Osteocyte (in vitro differentiated cells): Measurements from ENCODE around the gene HOXB4. TPM values are rescaled to one million over a fixed set of nuclear protein-coding genes. Genes with fewer than 3 reads are reported as not detected.

Source experiments
- DNase-seq: peaks from one replicate; pipeline ENCODE4 v3.0.0; 2021; ENCODE audit warnings: mixed read lengths; ENCODE audit not compliant: unreplicated experiment; ENCODE audit errors: extremely low spot score
- H3K27ac Mint-ChIP-seq: one replicate; pipeline ENCODE4 v1.8.0; 2021; ENCODE audit warnings: mild to moderate bottlenecking, mixed read lengths; ENCODE audit not compliant: unreplicated experiment
- H3K27me3 Mint-ChIP-seq: one replicate; pipeline ENCODE4 v1.8.0; 2021; ENCODE audit warnings: mixed read lengths; ENCODE audit not compliant: unreplicated experiment
- H3K36me3 Mint-ChIP-seq: one replicate; pipeline ENCODE4 v1.8.0; 2021; ENCODE audit warnings: mixed read lengths; ENCODE audit not compliant: unreplicated experiment
- H3K4me1 Mint-ChIP-seq: one replicate; pipeline ENCODE4 v1.8.0; 2021; ENCODE audit warnings: mixed read lengths; ENCODE audit not compliant: unreplicated experiment
- H3K4me3 Mint-ChIP-seq: one replicate; pipeline ENCODE4 v1.8.0; 2021; ENCODE audit warnings: mild to moderate bottlenecking, moderate library complexity, mixed read lengths; ENCODE audit not compliant: unreplicated experiment
- H3K9me3 Mint-ChIP-seq: one replicate; pipeline ENCODE4 v1.8.0; 2021; ENCODE audit warnings: mixed read lengths; ENCODE audit not compliant: unreplicated experiment
- total RNA-seq: library from RNA; stranded (reverse); gene quantifications from 2 replicates; pipeline ENCODE4 v1.2.1, GENCODE V29; 2021
- TF ChIP-seq, protein P1 (sequence below): fragments of 200-600 bp; sonication (generic); IDR thresholded peaks from 2 replicates; pipeline ENCODE4 v1.5.0; 2021; ENCODE audit warnings: antibody characterized with exemption, mild to moderate bottlenecking, moderate library complexity

Gene HOXB4
- total RNA-seq, 1 donor from 2014 or later = not detected

DNA sequence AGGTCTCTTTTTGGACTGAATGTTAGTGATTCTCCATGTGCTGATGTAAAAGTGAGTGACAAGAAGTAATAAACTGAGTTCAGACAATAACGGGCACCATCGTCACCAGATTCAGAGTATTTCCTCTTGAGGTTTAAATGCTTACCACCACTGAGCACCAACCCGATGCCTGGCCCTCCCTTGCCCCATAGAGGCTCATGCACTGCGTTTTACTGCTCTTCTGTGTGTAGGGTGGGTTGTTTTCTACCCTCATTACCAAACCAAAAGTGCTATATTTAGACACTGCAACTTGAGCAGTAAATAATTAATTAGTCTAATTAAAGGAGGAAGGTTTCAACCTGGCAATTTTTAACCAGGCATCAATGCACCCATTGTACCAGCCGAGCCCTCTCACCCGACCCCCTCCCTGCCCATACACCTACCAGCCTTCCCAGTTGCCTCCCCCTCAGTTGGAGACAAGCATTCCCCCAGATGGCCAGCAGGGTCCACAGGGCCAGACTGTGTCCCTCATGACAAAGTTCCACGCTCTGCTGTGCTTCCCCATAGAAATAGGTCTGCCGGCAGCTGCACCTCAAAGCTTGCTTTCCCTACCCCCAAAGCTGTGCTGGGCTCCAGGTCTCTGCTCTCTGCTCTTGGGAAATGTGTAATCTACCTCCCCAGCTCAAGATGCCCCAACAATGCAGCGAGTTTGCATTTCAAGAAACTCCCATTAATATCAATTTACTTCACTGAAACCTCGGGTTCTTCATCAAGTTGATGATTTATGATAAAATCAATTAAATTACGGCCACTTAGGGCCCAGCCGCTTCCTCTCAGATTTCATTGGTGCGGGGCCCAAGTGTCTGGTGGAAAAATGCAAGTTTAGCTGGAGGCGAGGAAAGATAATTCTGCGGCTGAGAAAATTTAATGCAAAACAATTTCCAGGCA, 16.0 kb downstream of the HOXB4 start:
- no peak for DNase-seq
- Mint-ChIP-seq H3K4me1 (no peaks in the 10 kb centered on the region), H3K4me3 (no peak overlapping the region), H3K27ac (no peak overlapping the region), H3K9me3 (no peaks in the 10 kb centered on the region), H3K36me3 (no peaks in the 10 kb centered on the region), H3K27me3 (peaks cover 65% of the 10 kb centered on the region)
- TF ChIP-seq, protein P1, sequence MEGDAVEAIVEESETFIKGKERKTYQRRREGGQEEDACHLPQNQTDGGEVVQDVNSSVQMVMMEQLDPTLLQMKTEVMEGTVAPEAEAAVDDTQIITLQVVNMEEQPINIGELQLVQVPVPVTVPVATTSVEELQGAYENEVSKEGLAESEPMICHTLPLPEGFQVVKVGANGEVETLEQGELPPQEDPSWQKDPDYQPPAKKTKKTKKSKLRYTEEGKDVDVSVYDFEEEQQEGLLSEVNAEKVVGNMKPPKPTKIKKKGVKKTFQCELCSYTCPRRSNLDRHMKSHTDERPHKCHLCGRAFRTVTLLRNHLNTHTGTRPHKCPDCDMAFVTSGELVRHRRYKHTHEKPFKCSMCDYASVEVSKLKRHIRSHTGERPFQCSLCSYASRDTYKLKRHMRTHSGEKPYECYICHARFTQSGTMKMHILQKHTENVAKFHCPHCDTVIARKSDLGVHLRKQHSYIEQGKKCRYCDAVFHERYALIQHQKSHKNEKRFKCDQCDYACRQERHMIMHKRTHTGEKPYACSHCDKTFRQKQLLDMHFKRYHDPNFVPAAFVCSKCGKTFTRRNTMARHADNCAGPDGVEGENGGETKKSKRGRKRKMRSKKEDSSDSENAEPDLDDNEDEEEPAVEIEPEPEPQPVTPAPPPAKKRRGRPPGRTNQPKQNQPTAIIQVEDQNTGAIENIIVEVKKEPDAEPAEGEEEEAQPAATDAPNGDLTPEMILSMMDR = no peak

DNA sequence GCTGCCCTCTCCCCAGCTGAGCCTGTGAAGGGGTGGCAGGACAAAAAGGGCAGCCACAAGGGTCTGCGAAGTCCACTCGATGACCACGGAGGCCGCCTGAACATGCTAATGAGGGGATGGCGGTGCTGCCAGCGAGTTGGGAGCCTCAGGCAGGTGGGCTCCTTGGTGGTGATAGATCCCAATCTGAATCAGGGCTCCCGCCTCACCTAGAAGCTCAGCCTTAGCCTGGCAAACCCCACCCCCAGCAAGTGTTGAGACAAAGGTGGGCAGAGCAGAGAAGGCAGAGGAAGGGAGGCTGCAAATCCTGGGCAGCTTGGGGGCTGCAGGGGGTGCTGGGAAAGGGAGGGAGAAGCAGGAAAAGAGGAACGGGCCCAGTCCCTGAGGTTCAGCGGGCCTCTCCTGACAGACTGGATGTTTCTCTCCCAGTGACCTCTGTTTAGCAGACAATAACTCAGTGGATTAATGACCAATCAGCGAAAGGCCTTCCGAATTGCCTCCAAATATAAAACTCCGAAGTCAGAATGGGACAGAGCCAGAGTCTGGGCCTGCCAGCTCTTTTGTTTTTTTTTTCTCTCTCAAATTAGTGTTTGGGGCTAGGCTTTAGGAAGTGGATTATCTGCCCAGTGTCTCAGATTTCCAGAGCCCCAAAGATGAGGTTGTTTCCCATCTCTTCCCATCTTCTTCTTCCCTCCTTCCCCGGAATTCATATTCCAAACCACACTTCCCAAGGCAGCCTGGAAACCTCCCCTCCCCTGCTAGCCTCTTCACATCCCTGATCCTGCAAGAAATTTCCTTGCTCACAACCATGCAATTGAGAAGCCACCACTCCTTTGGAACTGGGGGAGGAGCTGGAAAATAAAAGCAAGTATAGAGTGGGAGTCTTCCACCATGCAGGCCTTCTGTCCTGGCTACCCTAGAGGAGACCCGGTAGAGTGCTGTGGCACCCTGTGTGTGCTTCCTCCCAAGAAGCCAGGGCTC, 18.0 kb downstream of the HOXB4 start:
- Mint-ChIP-seq H3K4me1 (no peaks in the 10 kb centered on the region), H3K27ac (no peak overlapping the region), H3K4me3 (no peak overlapping the region), H3K9me3 (no peaks in the 10 kb centered on the region), H3K27me3 (peaks cover 83% of the 10 kb centered on the region), H3K36me3 (no peaks in the 10 kb centered on the region)
- no peak for DNase-seq
- TF ChIP-seq, protein P1 = no peak

DNA sequence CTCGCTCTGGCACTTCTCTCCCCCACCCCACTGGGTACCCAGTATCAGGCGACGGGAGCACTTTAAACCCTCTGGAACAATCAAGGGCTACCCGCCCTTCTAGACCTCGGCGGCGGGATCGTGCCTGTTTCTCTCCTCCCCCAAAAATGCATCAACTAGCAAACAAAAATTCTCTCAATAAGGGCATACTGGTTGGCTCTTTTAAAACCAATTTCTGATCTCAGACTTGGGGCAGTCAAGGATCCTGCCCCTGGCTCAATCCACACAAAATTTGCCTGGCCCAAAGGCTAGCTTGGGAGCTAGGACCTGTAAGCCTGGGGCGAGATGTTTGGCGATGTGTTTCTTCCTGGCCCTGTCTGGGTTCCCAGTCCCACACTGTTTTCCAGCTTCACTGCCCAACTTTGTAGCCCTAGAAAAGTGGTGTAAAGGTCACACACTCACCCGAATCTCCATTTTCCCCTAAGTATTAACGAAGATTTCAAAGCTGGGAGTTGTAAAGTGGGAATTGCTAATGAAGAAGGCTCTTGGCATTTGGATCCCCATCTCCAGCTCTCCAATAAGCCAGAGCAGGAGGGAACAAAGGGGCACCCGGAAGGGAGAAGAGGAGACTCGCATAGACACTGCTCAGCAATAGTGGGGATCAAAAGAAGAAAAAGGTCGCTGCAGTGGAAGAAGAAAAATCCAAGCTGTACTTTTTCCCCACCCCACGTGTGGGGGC, 18.9 kb downstream of the HOXB4 start:
- Mint-ChIP-seq H3K27me3 (peaks cover 91% of the 10 kb centered on the region), H3K36me3 (no peaks in the 10 kb centered on the region), H3K4me1 (peaks cover 1% of the 10 kb centered on the region), H3K4me3 (no peak overlapping the region), H3K27ac (no peak overlapping the region), H3K9me3 (no peaks in the 10 kb centered on the region)
- DNase-seq = no peak
- TF ChIP-seq, protein P1 = no peak

DNA sequence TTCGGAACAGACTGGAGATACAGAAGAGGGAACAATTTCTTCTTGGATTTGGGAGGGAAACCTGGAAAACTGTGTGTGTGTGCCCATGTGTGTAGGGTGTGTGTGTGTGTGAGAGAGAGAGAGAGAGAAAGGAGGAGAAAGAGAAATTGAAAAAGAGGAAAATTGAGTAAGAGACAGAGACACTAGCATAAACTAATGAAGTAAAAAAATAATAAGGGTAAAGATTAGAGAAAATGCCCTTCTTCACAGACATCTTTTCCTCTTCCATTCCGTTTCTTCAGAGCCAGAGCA, 19.4 kb downstream of the HOXB4 start:
- H3K27me3 Mint-ChIP-seq = peaks cover 95% of the 10 kb centered on the region

More for the DNA sequence above, 19.4 kb downstream of the HOXB4 start:
- Mint-ChIP-seq H3K36me3 (no peaks in the 10 kb centered on the region), H3K27ac (no peak overlapping the region), H3K4me1 (peaks cover 3% of the 10 kb centered on the region), H3K9me3 (no peaks in the 10 kb centered on the region), H3K4me3 (no peak overlapping the region)
- TF ChIP-seq, protein P1 = no peak
- DNase-seq = no peak
